MM.1S (cell line): ENCODE data around the gene ANXA4.

Experiments
- DNase-seq: peaks from one replicate; pipeline ENCODE4 v3.0.0-alpha.2; 2015
- H2AFZ ChIP-seq: fragments of 300-600 bp; sonication (generic); 2 replicates; pipeline ENCODE4 v1.6.0; 2016; ENCODE audit warnings: antibody characterized with exemption, low read length
- H3F3A ChIP-seq: fragments of 300-600 bp; sonication (generic); 2 replicates; pipeline ENCODE4 v1.6.1; 2016; ENCODE audit warnings: mild to moderate bottlenecking, antibody characterized with exemption, low read length, moderate library complexity, mixed read lengths; ENCODE audit not compliant: insufficient read depth
- H3K27ac ChIP-seq: fragments of 300-600 bp; sonication (generic); 2 replicates; pipeline ENCODE4 v1.5.1; 2016; ENCODE audit warnings: mild to moderate bottlenecking, low read length
- H3K27me3 ChIP-seq: fragments of 300-600 bp; sonication (generic); replicated peaks from 2 replicates; pipeline ENCODE4 v1.6.0; 2016; ENCODE audit warnings: low read length; ENCODE audit not compliant: insufficient read depth
- H3K36me3 ChIP-seq: fragments of 300-600 bp; sonication (generic); replicated peaks from 2 replicates; pipeline ENCODE4 v1.6.1; 2016; ENCODE audit warnings: mild to moderate bottlenecking, low read length, mixed read lengths; ENCODE audit not compliant: insufficient read depth
- H3K4me1 ChIP-seq: fragments of 300-600 bp; sonication (generic); 2 replicates; pipeline ENCODE4 v1.6.1; 2016; ENCODE audit warnings: low read length, mixed read lengths
- H3K4me2 ChIP-seq: fragments of 300-600 bp; sonication (generic); 2 replicates; pipeline ENCODE4 v1.6.0; 2016; ENCODE audit warnings: low read depth, low read length
- H3K4me3 ChIP-seq: fragments of 300-600 bp; sonication (generic); 2 replicates; pipeline ENCODE4 v1.5.1; 2016; ENCODE audit warnings: low read length, mixed read lengths
- H3K79me2 ChIP-seq: fragments of 300-600 bp; sonication (generic); 2 replicates; pipeline ENCODE4 v1.6.1; 2016; ENCODE audit warnings: mixed run types, low read length, mixed read lengths
- H3K9ac ChIP-seq: fragments of 300-600 bp; sonication (generic); 2 replicates; pipeline ENCODE4 v1.6.1; 2016; ENCODE audit warnings: low read length, mixed read lengths
- H3K9me2 ChIP-seq: fragments of 300-600 bp; sonication (generic); replicated peaks from 2 replicates; pipeline ENCODE4 v1.6.1; 2016; ENCODE audit warnings: mild to moderate bottlenecking, low read length, mixed read lengths; ENCODE audit not compliant: insufficient read depth
- H3K9me3 ChIP-seq: fragments of 300-600 bp; sonication (generic); replicated peaks from 2 replicates; pipeline ENCODE4 v1.6.1; 2016; ENCODE audit warnings: mild to moderate bottlenecking, low read length, mixed read lengths; ENCODE audit not compliant: insufficient read depth
- H4K20me1 ChIP-seq: fragments of 300-600 bp; sonication (generic); 2 replicates; pipeline ENCODE4 v1.6.1; 2016; ENCODE audit warnings: mild to moderate bottlenecking, low read length, moderate library complexity, mixed read lengths; ENCODE audit not compliant: insufficient read depth
- EZH2 ChIP-seq: fragments of 300-600 bp; sonication (generic); optimal IDR thresholded peaks from 2 replicates; pipeline ENCODE3; 2017; ENCODE audit warnings: low read depth, mild to moderate bottlenecking, antibody characterized with exemption, low read length, mixed read lengths
- EZH2phosphoT487 ChIP-seq: fragments of 300-600 bp; sonication (generic); IDR thresholded peaks from 2 replicates; pipeline ENCODE4 v1.6.1; 2018; ENCODE audit warnings: antibody characterized with exemption, low read length
- TF ChIP-seq, protein P1 (sequence below): fragments of 300-600 bp; sonication (generic); IDR thresholded peaks from 2 replicates; pipeline ENCODE4 v1.5.1; 2016; ENCODE audit warnings: antibody characterized with exemption, low read length, mixed read lengths

Gene ANXA4

DNA sequence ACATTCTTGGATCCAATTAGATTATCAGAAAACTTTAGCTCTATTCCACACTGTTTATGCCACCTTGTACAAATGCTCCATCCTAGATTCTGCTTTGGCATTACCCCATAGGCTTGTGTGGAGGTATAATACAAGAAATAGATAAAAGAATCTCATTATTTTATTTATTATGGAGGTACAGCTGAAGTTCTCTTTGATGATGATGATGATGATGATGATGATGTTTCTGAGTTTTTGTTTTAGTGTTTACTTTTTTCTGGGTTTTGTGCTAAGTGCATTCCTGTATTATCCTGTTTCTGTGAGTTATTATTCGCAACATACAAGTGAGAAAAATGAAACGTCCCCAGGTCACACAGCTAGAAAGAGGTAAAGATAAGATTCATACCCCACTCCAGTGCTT, 43.4 kb downstream of the ANXA4 start:
- H3K27me3 ChIP-seq = no peaks in the 10 kb centered on the region
- H3K4me1 ChIP-seq = peaks cover 14% of the 10 kb centered on the region
- no peak for DNase-seq

DNA sequence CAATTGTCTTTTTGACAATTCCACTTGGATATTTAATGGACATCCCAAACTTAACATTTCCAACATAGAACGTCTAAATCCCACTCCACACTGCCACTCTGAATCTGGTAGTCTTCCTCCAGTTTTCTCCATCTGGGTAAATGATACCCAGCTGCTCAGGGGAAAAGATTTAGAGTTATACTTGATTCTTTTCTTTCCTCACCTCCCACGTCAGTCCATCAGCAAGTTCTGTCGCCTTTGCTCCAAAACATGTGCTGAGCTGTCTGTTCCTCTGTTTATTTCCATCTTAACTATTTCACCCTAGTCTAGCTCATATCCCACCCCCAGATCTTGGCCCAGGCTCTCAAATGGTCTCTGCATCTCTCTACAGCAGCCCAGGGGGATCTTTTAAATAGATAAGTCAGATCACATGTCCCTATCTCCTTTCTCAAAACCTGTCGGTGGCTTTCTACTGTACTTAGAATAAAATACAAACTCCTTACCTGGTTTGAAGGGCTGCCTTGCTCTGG, 44.2 kb downstream of the ANXA4 start:
- H3K9ac ChIP-seq = no peak overlapping the region
- H3K36me3 ChIP-seq = no peaks in the 10 kb centered on the region
- H3K4me3 ChIP-seq = no peak overlapping the region
- H3K9me3 ChIP-seq = no peaks in the 10 kb centered on the region
- TF ChIP-seq, protein P1, sequence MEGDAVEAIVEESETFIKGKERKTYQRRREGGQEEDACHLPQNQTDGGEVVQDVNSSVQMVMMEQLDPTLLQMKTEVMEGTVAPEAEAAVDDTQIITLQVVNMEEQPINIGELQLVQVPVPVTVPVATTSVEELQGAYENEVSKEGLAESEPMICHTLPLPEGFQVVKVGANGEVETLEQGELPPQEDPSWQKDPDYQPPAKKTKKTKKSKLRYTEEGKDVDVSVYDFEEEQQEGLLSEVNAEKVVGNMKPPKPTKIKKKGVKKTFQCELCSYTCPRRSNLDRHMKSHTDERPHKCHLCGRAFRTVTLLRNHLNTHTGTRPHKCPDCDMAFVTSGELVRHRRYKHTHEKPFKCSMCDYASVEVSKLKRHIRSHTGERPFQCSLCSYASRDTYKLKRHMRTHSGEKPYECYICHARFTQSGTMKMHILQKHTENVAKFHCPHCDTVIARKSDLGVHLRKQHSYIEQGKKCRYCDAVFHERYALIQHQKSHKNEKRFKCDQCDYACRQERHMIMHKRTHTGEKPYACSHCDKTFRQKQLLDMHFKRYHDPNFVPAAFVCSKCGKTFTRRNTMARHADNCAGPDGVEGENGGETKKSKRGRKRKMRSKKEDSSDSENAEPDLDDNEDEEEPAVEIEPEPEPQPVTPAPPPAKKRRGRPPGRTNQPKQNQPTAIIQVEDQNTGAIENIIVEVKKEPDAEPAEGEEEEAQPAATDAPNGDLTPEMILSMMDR = no peak
- TF ChIP-seq EZH2 (no peak), EZH2phosphoT487 (no peak)
- no peak overlapping the region for H3K27ac ChIP-seq
- no peaks in the 10 kb centered on the region for H3K27me3 ChIP-seq
- H3K4me1 ChIP-seq = peaks cover 18% of the 10 kb centered on the region
- H3F3A ChIP-seq = peaks cover 7% of the 10 kb centered on the region; the same call in 1 of the 2 replicates
- H3K4me2 ChIP-seq = no peak overlapping the region
- no peaks in the 10 kb centered on the region for H3K9me2 ChIP-seq
- no peaks in the 10 kb centered on the region for H4K20me1 ChIP-seq
- H2AFZ ChIP-seq = no peak overlapping the region
- H3K79me2 ChIP-seq = no peaks in the 10 kb centered on the region
- DNase-seq = no peak

More for the DNA sequence above, 43.4 kb downstream of the ANXA4 start:
- no peaks in the 10 kb centered on the region for H4K20me1 ChIP-seq
- H3K36me3 ChIP-seq = no peaks in the 10 kb centered on the region
- no peak overlapping the region for H3K27ac ChIP-seq
- no peaks in the 10 kb centered on the region for H3K79me2 ChIP-seq
- H3K9me2 ChIP-seq = no peaks in the 10 kb centered on the region
- no peak overlapping the region for H3K4me3 ChIP-seq
- H3F3A ChIP-seq = peaks cover 7% of the 10 kb centered on the region; the same call in 1 of the 2 replicates
- H2AFZ ChIP-seq = no peak overlapping the region
- TF ChIP-seq EZH2 = no peak
- TF ChIP-seq EZH2phosphoT487 = no peak
- TF ChIP-seq, protein P1 = no peak
- H3K9ac ChIP-seq = no peak overlapping the region
- H3K9me3 ChIP-seq = no peaks in the 10 kb centered on the region
- H3K4me2 ChIP-seq = no peak overlapping the region

DNA sequence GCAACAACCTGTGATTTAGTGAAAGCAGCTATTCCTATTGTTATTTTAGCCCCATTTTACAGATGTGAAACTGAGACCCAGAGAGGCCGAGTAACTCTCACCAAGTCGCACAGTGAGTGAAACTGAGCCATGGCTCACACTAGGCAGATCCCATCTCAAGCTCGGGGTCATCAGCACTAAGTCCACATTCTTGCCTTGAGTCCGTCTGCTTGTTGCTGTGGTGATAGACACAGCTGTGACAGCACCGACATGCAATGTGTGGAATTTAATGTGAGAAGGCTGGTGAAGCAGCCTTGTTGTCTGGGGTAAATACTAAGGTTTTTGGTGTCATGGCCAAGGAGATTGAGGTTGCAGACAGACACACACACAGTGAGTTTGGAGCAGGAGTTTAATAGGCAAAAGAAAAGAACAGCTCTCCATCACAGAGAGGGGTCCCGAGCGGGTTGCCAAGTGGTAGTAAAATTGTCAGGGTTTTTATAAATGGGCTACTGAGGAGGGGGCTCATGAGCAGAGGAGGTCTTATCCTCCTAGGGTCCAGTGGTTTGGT, 47.3 kb downstream of the ANXA4 start:
- H3K79me2 ChIP-seq = no peaks in the 10 kb centered on the region
- peaks cover 18% of the 10 kb centered on the region for H3K4me1 ChIP-seq
- peaks cover 7% of the 10 kb centered on the region; the same call in 1 of the 2 replicates for H3F3A ChIP-seq
- peak; percentile 17 for DNase-seq
- H3K4me2 ChIP-seq = peak overlapping the region; percentile 46; the same call in 1 of the 2 replicates
- H2AFZ ChIP-seq = no peak overlapping the region
- TF ChIP-seq EZH2phosphoT487 = no peak
- no peak overlapping the region for H3K9ac ChIP-seq
- H3K9me2 ChIP-seq = no peaks in the 10 kb centered on the region
- no peaks in the 10 kb centered on the region for H3K36me3 ChIP-seq
- H4K20me1 ChIP-seq = no peaks in the 10 kb centered on the region
- no peak overlapping the region for H3K4me3 ChIP-seq
- no peaks in the 10 kb centered on the region for H3K27me3 ChIP-seq
- peak overlapping the region; percentile 23; the same call in 1 of the 2 replicates for H3K27ac ChIP-seq
- H3K9me3 ChIP-seq = no peaks in the 10 kb centered on the region
